SJSA1 (cell line): ENCODE data around the gene CHCHD10. TPM values are rescaled to one million over a fixed set of nuclear protein-coding genes. Genes with fewer than 3 reads are reported as not detected.
A peak's percentile ranks its signal among the peaks of the same experiment; 100 is the strongest.

ENCODE experiments used
- DNase-seq, 2 experiments: peaks; one replicate each; pipeline ENCODE4 v3.0.0-alpha.2; 2015 to 2020; ENCODE audit warnings: low spot score in 2 of 2, low read depth in 1 of 2
- H3K27ac ChIP-seq: fragments of 250-450 bp; sonication (Bioruptor Pico); 2 replicates; pipeline ENCODE4 v1.5.1; 2020; ENCODE audit warnings: mild to moderate bottlenecking, moderate library complexity
- H3K27me3 ChIP-seq: fragments of 250-450 bp; sonication (Bioruptor Pico); replicated peaks from 2 replicates; pipeline ENCODE4 v1.5.1; 2020; ENCODE audit warnings: mild to moderate bottlenecking, moderate library complexity
- H3K36me3 ChIP-seq: fragments of 250-450 bp; sonication (Bioruptor Pico); 2 replicates; pipeline ENCODE4 v1.5.1; 2020; ENCODE audit warnings: mild to moderate bottlenecking
- H3K4me1 ChIP-seq: fragments of 250-450 bp; sonication (Bioruptor Pico); replicated peaks from 2 replicates; pipeline ENCODE4 v1.6.1; 2021; ENCODE audit warnings: mild to moderate bottlenecking
- H3K4me3 ChIP-seq: fragments of 250-450 bp; sonication (Bioruptor Pico); 2 replicates; pipeline ENCODE4 v1.5.1; 2020; ENCODE audit warnings: mild to moderate bottlenecking
- H3K9me3 ChIP-seq: fragments of 250-450 bp; sonication (Bioruptor Pico); replicated peaks from 2 replicates; pipeline ENCODE4 v1.5.1; 2020; ENCODE audit warnings: mild to moderate bottlenecking
- total RNA-seq: library from RNA; depleted of rRNA; stranded (reverse); fragments of >200 nt; shearing (Covaris generic); gene quantifications from 2 replicates; pipeline ENCODE4 v1.2.3, GENCODE V29; 2014

CHCHD10 gene
- total RNA-seq, 1 experiment from 2014 or later = 6.4 TPM

GRCh38 chr22:23793326-23793725 is 25.6 kb upstream of the CHCHD10 start:
- Histone ChIP-seq H3K27ac (no peak overlapping the region), H3K36me3 (peaks cover 79% of the 10 kb centered on the region), H3K27me3 (no peaks in the 10 kb centered on the region), H3K4me1 (peaks cover 32% of the 10 kb centered on the region), H3K9me3 (no peaks in the 10 kb centered on the region), H3K4me3 (no peak overlapping the region)
- DNase-seq = no peak

- DNase-seq = no peak
- no peaks in the 10 kb centered on the region for H3K27me3 ChIP-seq
- H3K4me1 ChIP-seq = peaks cover 39% of the 10 kb centered on the region
- H3K36me3 ChIP-seq = peaks cover 80% of the 10 kb centered on the region
- no peak overlapping the region for H3K4me3 ChIP-seq
- no peaks in the 10 kb centered on the region for H3K9me3 ChIP-seq
- no peak overlapping the region; the same call in 1 of the 2 replicates for H3K27ac ChIP-seq
Measured at GRCh38 chr22:23791738-23792645, 24.2 kb upstream of the CHCHD10 start.

- peak; percentile 57 to 72 for DNase-seq
- Histone ChIP-seq H3K27ac (peak overlapping the region; percentile 8; the same call in 1 of the 2 replicates), H3K4me1 (peaks cover 45% of the 10 kb centered on the region)
Measured at GRCh38 chr22:23790819-23791737, 23.3 kb upstream of the CHCHD10 start.

GRCh38 chr22:23789638-23790037 is 21.9 kb upstream of the CHCHD10 start:
- H3K4me1 ChIP-seq = peaks cover 54% of the 10 kb centered on the region
- H3K9me3 ChIP-seq = no peaks in the 10 kb centered on the region
- no peaks in the 10 kb centered on the region for H3K27me3 ChIP-seq
- no peak for DNase-seq
- H3K27ac ChIP-seq = no peak overlapping the region
- H3K4me3 ChIP-seq = no peak overlapping the region
- peaks cover 63% of the 10 kb centered on the region for H3K36me3 ChIP-seq

More at GRCh38 chr22:23790819-23791737, 23.3 kb upstream of the CHCHD10 start:
- Histone ChIP-seq H3K27me3 (no peaks in the 10 kb centered on the region), H3K9me3 (no peaks in the 10 kb centered on the region), H3K4me3 (no peak overlapping the region), H3K36me3 (peaks cover 74% of the 10 kb centered on the region)

GRCh38 chr22:23789121-23789520 is 21.3 kb upstream of the CHCHD10 start:
- Histone ChIP-seq H3K9me3 (no peaks in the 10 kb centered on the region), H3K36me3 (peaks cover 58% of the 10 kb centered on the region), H3K4me1 (peaks cover 60% of the 10 kb centered on the region), H3K27ac (no peak overlapping the region), H3K27me3 (no peaks in the 10 kb centered on the region), H3K4me3 (no peak overlapping the region)
- DNase-seq = no peak

GRCh38 chr22:23787910-23788309 is 20.1 kb upstream of the CHCHD10 start:
- Histone ChIP-seq H3K4me3 (peak overlapping the region; percentile 98), H3K27ac (no peak overlapping the region), H3K36me3 (peaks cover 45% of the 10 kb centered on the region), H3K9me3 (no peaks in the 10 kb centered on the region), H3K27me3 (no peaks in the 10 kb centered on the region), H3K4me1 (peaks cover 68% of the 10 kb centered on the region)
- no peak for DNase-seq

GRCh38 chr22:23787600-23787896 is 19.8 kb upstream of the CHCHD10 start:
- Histone ChIP-seq H3K9me3 (no peaks in the 10 kb centered on the region), H3K27ac (no peak overlapping the region), H3K36me3 (peaks cover 42% of the 10 kb centered on the region), H3K4me3 (peak overlapping the region; percentile 98), H3K27me3 (no peaks in the 10 kb centered on the region), H3K4me1 (peaks cover 68% of the 10 kb centered on the region)
- no peak for DNase-seq

- Histone ChIP-seq H3K4me3 (peak within 1 kb of the TSS; percentile 98), H3K27ac (peak within 1 kb of the TSS; percentile 99), H3K4me1 (peaks cover 67% of the 10 kb centered on the region)
Measured at GRCh38 chr22:23786752-23787599, 19.2 kb upstream of the CHCHD10 start, which contains the start of gene SMARCB1. Gene SMARCB1 (plus strand): TSS chr22:23786966. CDS start chr22:23787170, 204 bp downstream.

GRCh38 chr22:23786261-23786710 is 18.5 kb upstream of the CHCHD10 start:
- H3K36me3 ChIP-seq = peaks cover 29% of the 10 kb centered on the region
- DNase-seq = no peak
- H3K4me1 ChIP-seq = peaks cover 67% of the 10 kb centered on the region

More at GRCh38 chr22:23786752-23787599, 19.2 kb upstream of the CHCHD10 start, which contains the start of gene SMARCB1:
- H3K9me3 ChIP-seq = no peaks in the 10 kb centered on the region
- peaks cover 36% of the 10 kb centered on the region for H3K36me3 ChIP-seq
- DNase-seq = peak; percentile 92 to 93
- no peaks in the 10 kb centered on the region for H3K27me3 ChIP-seq

GRCh38 chr22:23784215-23784732 is 16.5 kb upstream of the CHCHD10 start:
- Histone ChIP-seq H3K9me3 (no peaks in the 10 kb centered on the region), H3K36me3 (peaks cover 19% of the 10 kb centered on the region), H3K4me1 (peaks cover 51% of the 10 kb centered on the region), H3K27me3 (no peaks in the 10 kb centered on the region), H3K27ac (no peak overlapping the region; the same call in 1 of the 2 replicates), H3K4me3 (no peak overlapping the region)
- peak; percentile 47 to 53 for DNase-seq

More at GRCh38 chr22:23786261-23786710, 18.5 kb upstream of the CHCHD10 start:
- H3K4me3 ChIP-seq = peak overlapping the region; percentile 98
- H3K9me3 ChIP-seq = no peaks in the 10 kb centered on the region
- H3K27ac ChIP-seq = peak overlapping the region; percentile 99
- H3K27me3 ChIP-seq = no peaks in the 10 kb centered on the region

GRCh38 chr22:23783265-23784150 is 15.7 kb upstream of the CHCHD10 start:
- Histone ChIP-seq H3K9me3 (no peaks in the 10 kb centered on the region), H3K4me3 (no peak overlapping the region), H3K27me3 (no peaks in the 10 kb centered on the region), H3K4me1 (peaks cover 50% of the 10 kb centered on the region), H3K27ac (no peak overlapping the region), H3K36me3 (peaks cover 12% of the 10 kb centered on the region)
- no peak for DNase-seq

GRCh38 chr22:23782703-23783102 is 14.9 kb upstream of the CHCHD10 start:
- peaks cover 42% of the 10 kb centered on the region for H3K4me1 ChIP-seq
- peaks cover 6% of the 10 kb centered on the region for H3K36me3 ChIP-seq
- H3K27ac ChIP-seq = no peak overlapping the region
- no peak for DNase-seq
- H3K27me3 ChIP-seq = no peaks in the 10 kb centered on the region
- no peaks in the 10 kb centered on the region for H3K9me3 ChIP-seq
- H3K4me3 ChIP-seq = no peak overlapping the region
